IMR-90 (cell line): Measurements from ENCODE around the gene CYFIP1. TPM values are rescaled to one million over a fixed set of nuclear protein-coding genes. Genes with fewer than 3 reads are reported as not detected.

Experiments
- ATAC-seq: fragments of 200-7000 bp; cut with Tn5 transposase; 2 replicates; pipeline ENCODE4 v1.9.1; 2020; ENCODE audit warnings: low read depth, mild to moderate bottlenecking, moderate library complexity
- BruUV-seq: library from RNA; stranded (reverse); fragments of 400-500 nt; replicated peaks from 2 replicates; lab custom pipeline; 2021; lab: Mats Ljungman, UMichigan
- CTCF ChIA-PET: fragments of 300-600 bp; formaldehyde crosslinking; extraction: SDS; loops from one replicate; lab custom pipeline; 2021; ENCODE audit warnings: antibody characterized with exemption; lab: Yijun Ruan, JAX
- POLR2A ChIA-PET: fragments of 300-600 bp; sonication (Branson Sonifier 250); formaldehyde crosslinking; loops from one replicate; lab custom pipeline; 2022; ENCODE audit warnings: antibody characterized with exemption; ENCODE audit not compliant: unreplicated experiment; lab: Charles Lee
- DNase-seq: peaks from one replicate; pipeline ENCODE4 v3.0.0; 2013
- H2AFZ ChIP-seq: replicated peaks from 2 replicates; pipeline ENCODE3; 2013; ENCODE audit warnings: low read length, mild to moderate bottlenecking; ENCODE audit not compliant: poor library complexity
- H2AK5ac ChIP-seq: 2 replicates; pipeline ENCODE4 v1.6.1; 2013; ENCODE audit warnings: low read depth, low read length, inconsistent platforms
- H2AK9ac ChIP-seq: replicated peaks from 2 replicates; pipeline ENCODE3; 2013; ENCODE audit warnings: mild to moderate bottlenecking, low read depth, low read length, moderate library complexity; ENCODE audit not compliant: poor library complexity
- H2BK120ac ChIP-seq: 2 replicates; pipeline ENCODE4 v1.6.1; 2013; ENCODE audit warnings: low read depth, low read length, inconsistent platforms
- H2BK15ac ChIP-seq: 3 replicates; pipeline ENCODE4 v1.6.1; 2013; ENCODE audit warnings: low read depth, low read length, inconsistent platforms
- H2BK20ac ChIP-seq: 2 replicates; pipeline ENCODE4 v1.6.1; 2013; ENCODE audit warnings: low read depth, mild to moderate bottlenecking, inconsistent platforms, low read length, moderate library complexity
- H2BK5ac ChIP-seq: 2 replicates; pipeline ENCODE4 v1.6.1; 2013; ENCODE audit warnings: mild to moderate bottlenecking, low read depth, low read length, inconsistent platforms; ENCODE audit not compliant: poor library complexity, severe bottlenecking
- H3K14ac ChIP-seq: replicated peaks from 2 replicates; pipeline ENCODE4 v1.6.1; 2013; ENCODE audit warnings: low read depth, low read length, inconsistent platforms
- H3K18ac ChIP-seq: 2 replicates; pipeline ENCODE4 v1.6.1; 2013; ENCODE audit warnings: low read depth, low read length, control low read depth
- H3K23ac ChIP-seq: 2 replicates; pipeline ENCODE4 v1.6.1; 2013; ENCODE audit warnings: low read depth, low read length, inconsistent platforms
- H3K27ac ChIP-seq: 2 replicates; pipeline ENCODE4 v1.5.1; 2013; ENCODE audit warnings: mild to moderate bottlenecking, control low read depth, low read length; ENCODE audit not compliant: insufficient read depth
- H3K27me3 ChIP-seq: 2 replicates; pipeline ENCODE4 v1.6.1; 2013; ENCODE audit warnings: low read length; ENCODE audit not compliant: control insufficient read depth, insufficient read depth
- H3K36me3 ChIP-seq: 2 replicates; pipeline ENCODE4 v1.6.1; 2013; ENCODE audit warnings: low read length, mixed read lengths; ENCODE audit not compliant: control insufficient read depth, insufficient read depth
- H3K4ac ChIP-seq: 2 replicates; pipeline ENCODE4 v1.6.1; 2013; ENCODE audit warnings: low read depth, low read length, inconsistent platforms
- H3K4me1 ChIP-seq: 2 replicates; pipeline ENCODE4 v1.6.1; 2013; ENCODE audit warnings: low read length, mixed read lengths; ENCODE audit not compliant: control insufficient read depth, insufficient read depth
- H3K4me2 ChIP-seq: 2 replicates; pipeline ENCODE4 v1.6.1; 2013; ENCODE audit warnings: low read depth, mild to moderate bottlenecking, control low read depth, low read length, moderate library complexity
- H3K4me3 ChIP-seq: 2 replicates; pipeline ENCODE4 v1.5.1; 2013; ENCODE audit warnings: low read depth, mild to moderate bottlenecking, control low read depth, low read length, moderate library complexity; ENCODE audit not compliant: insufficient read depth
- H3K56ac ChIP-seq: 2 replicates; pipeline ENCODE4 v1.6.1; 2013; ENCODE audit warnings: low read length, inconsistent platforms; ENCODE audit not compliant: insufficient read depth; ENCODE audit errors: extremely low read depth
- H3K79me1 ChIP-seq, 2 experiments: 2 replicates each; pipeline ENCODE4 v1.6.1; 2013; ENCODE audit warnings: low read length in 2 of 2, inconsistent platforms in 1 of 2, low read depth in 1 of 2
- H3K9ac ChIP-seq: 2 replicates; pipeline ENCODE4 v1.6.1; 2013; ENCODE audit warnings: low read depth, low read length, control low read depth
- H3K9me1 ChIP-seq: 2 replicates; pipeline ENCODE4 v1.6.1; 2013; ENCODE audit warnings: low read length, inconsistent platforms; ENCODE audit not compliant: insufficient read depth
- H3K9me3 ChIP-seq: 2 replicates; pipeline ENCODE4 v1.6.1; 2013; ENCODE audit warnings: low read length; ENCODE audit not compliant: control insufficient read depth, insufficient read depth
- H4K20me1 ChIP-seq: 2 replicates; pipeline ENCODE4 v1.6.1; 2013; ENCODE audit warnings: low read length, inconsistent platforms; ENCODE audit not compliant: insufficient read depth
- H4K5ac ChIP-seq: 2 replicates; pipeline ENCODE4 v1.6.1; 2013; ENCODE audit warnings: mild to moderate bottlenecking, low read depth, low read length, control low read depth
- H4K8ac ChIP-seq, 2 experiments: 2 replicates each; pipeline ENCODE4 v1.6.1; 2013; ENCODE audit warnings: low read depth in 2 of 2, low read length in 2 of 2, control low read depth in 1 of 2, inconsistent platforms in 1 of 2
- H4K91ac ChIP-seq: 2 replicates; pipeline ENCODE4 v1.6.1; 2013; ENCODE audit warnings: low read depth, low read length, inconsistent platforms; ENCODE audit not compliant: insufficient read depth
- BHLHE40 ChIP-seq: fragments of 150-350 bp; IDR thresholded peaks from 2 replicates; pipeline ENCODE4 v1.6.1; 2016; ENCODE audit warnings: mild to moderate bottlenecking, low read depth, low read length
- CEBPB ChIP-seq: IDR thresholded peaks from 2 replicates; pipeline ENCODE4 v1.6.1; 2012; ENCODE audit warnings: low read depth, low read length, improper control_type of control experiment
- CHD1 ChIP-seq: IDR thresholded peaks from 2 replicates; pipeline ENCODE4 v1.6.1; 2012; ENCODE audit warnings: low read depth, low read length, improper control_type of control experiment
- CTCF ChIP-seq: conservative IDR thresholded peaks from 2 replicates; pipeline ENCODE4 v1.5.1; 2012; ENCODE audit warnings: mild to moderate bottlenecking, low read depth, low read length, improper control_type of control experiment
- ELK1 ChIP-seq: fragments of 150-350 bp; IDR thresholded peaks from 2 replicates; pipeline ENCODE4 v1.6.1; 2016; ENCODE audit warnings: low read depth, mild to moderate bottlenecking, low read length, moderate library complexity, borderline replicate concordance
- FOS ChIP-seq: fragments of 150-350 bp; IDR thresholded peaks from 2 replicates; pipeline ENCODE4 v1.6.1; 2016; ENCODE audit warnings: low read depth, low read length
- MAFK ChIP-seq: IDR thresholded peaks from 2 replicates; pipeline ENCODE4 v1.6.1; 2012; ENCODE audit warnings: low read depth, low read length, improper control_type of control experiment
- MAZ ChIP-seq: IDR thresholded peaks from 2 replicates; pipeline ENCODE4 v1.6.1; 2012; ENCODE audit warnings: low read depth, mild to moderate bottlenecking, low read length, improper control_type of control experiment, moderate library complexity, borderline replicate concordance
- MXI1 ChIP-seq: IDR thresholded peaks from 2 replicates; pipeline ENCODE4 v1.6.1; 2012; ENCODE audit warnings: low read depth, mild to moderate bottlenecking, low read length, moderate library complexity, borderline replicate concordance
- NFE2L2 ChIP-seq: fragments of 150-350 bp; IDR thresholded peaks from 2 replicates; pipeline ENCODE4 v1.6.1; 2016; ENCODE audit warnings: low read depth, mild to moderate bottlenecking, low read length
- POLR2A ChIP-seq: IDR thresholded peaks from 2 replicates; pipeline ENCODE4 v1.6.1; 2012; ENCODE audit warnings: mild to moderate bottlenecking, low read depth, low read length
- RAD21 ChIP-seq: IDR thresholded peaks from 2 replicates; pipeline ENCODE4 v1.6.1; 2012; ENCODE audit warnings: low read length, improper control_type of control experiment
- RCOR1 ChIP-seq: IDR thresholded peaks from 2 replicates; pipeline ENCODE4 v1.6.1; 2012; ENCODE audit warnings: mild to moderate bottlenecking, low read length, improper control_type of control experiment; ENCODE audit not compliant: insufficient replicate concordance
- RFX5 ChIP-seq: IDR thresholded peaks from 2 replicates; pipeline ENCODE4 v1.8.0; 2012; ENCODE audit warnings: low read depth, mild to moderate bottlenecking, low read length, moderate library complexity
- SMC3 ChIP-seq: fragments of 150-350 bp; IDR thresholded peaks from 2 replicates; pipeline ENCODE4 v1.6.1; 2016; ENCODE audit warnings: low read depth, mild to moderate bottlenecking, antibody characterized with exemption, low read length, moderate library complexity
- USF2 ChIP-seq: fragments of 150-350 bp; IDR thresholded peaks from 2 replicates; pipeline ENCODE4 v1.6.1; 2017; ENCODE audit warnings: mild to moderate bottlenecking, antibody characterized with exemption, low read length, low read depth
- WGBS, 2 experiments: methylation state at CpG; one replicate each; pipeline versions ENCODE4 v1.1.5 to v1.1.7; 2013; ENCODE audit warnings: missing lambda C conversion rate in 2 of 2; ENCODE audit not compliant: insufficient read length in 1 of 2; ENCODE audit errors: extremely low coverage in 2 of 2; 5-methylcytosine and 5-hydroxymethylcytosine counted together
- dilution Hi-C: fragments of 300-500 bp; cut with HindIII; formaldehyde crosslinking; loops from one replicate; pipeline ENCODE4 v1.14.3; 2018; ENCODE audit warnings: low sequenced_read_pairs; ENCODE audit not compliant: unreplicated experiment
- in situ Hi-C: fragments of 300-500 bp; cut with MboI; formaldehyde crosslinking; loops from 3 replicates; pipeline ENCODE4 v1.14.3; 2019; ENCODE audit warnings: low sequenced_read_pairs, inconsistent platforms, mixed read lengths
- intact Hi-C: fragments of 100-400 bp; cut with micrococcal nuclease; formaldehyde crosslinking; loops from 2 replicates; pipeline ENCODE4 v1.10.0; 2022
- polyA plus RNA-seq, 3 experiments: library from polyadenylated mRNA; depleted of rRNA; stranded (reverse); fragments of >200 nt; gene quantifications; 2 replicates each; pipeline ENCODE4 v1.2.3, GENCODE V29; 2012; ENCODE audit warnings: low replicate concordance in 1 of 3
- total RNA-seq: library from RNA; depleted of rRNA; stranded (reverse); fragments of >200 nt; gene quantifications from 2 replicates; pipeline ENCODE4 v1.2.3, GENCODE V29; 2012

CYFIP1 gene
- total and polyA plus RNA-seq, 2 of the 4 experiments (the other 2 are of a cell fraction) = 58.4 to 163 TPM

- Histone ChIP-seq H3K4me3 (no peak overlapping the region), H3K18ac (no peak overlapping the region), H3K9me3 (no peaks in the 10 kb centered on the region), H3K27ac (no peak overlapping the region), H3K27me3 (no peaks in the 10 kb centered on the region), H2AFZ (no peak overlapping the region), H2BK120ac (no peak overlapping the region), H3K14ac (no peak overlapping the region), H3K23ac (no peak overlapping the region), H2BK20ac (no peak overlapping the region), H3K4ac (no peak overlapping the region), H2BK15ac (no peak overlapping the region), H4K8ac (no peak overlapping the region), H3K4me2 (no peak overlapping the region), H4K5ac (no peak overlapping the region), H4K20me1 (peaks cover 16% of the 10 kb centered on the region), H3K36me3 (peaks cover 29% of the 10 kb centered on the region), H2BK5ac (no peak overlapping the region), H3K9ac (no peak overlapping the region), H4K91ac (no peak overlapping the region), H3K79me1 (peaks cover 9 to 27% of the 10 kb centered on the region in 2 experiments; a peak in 3 of 4 replicates), H3K4me1 (peaks cover 7% of the 10 kb centered on the region), H2AK5ac (no peak overlapping the region), H3K9me1 (peaks cover 13% of the 10 kb centered on the region), H2AK9ac (no peak overlapping the region), H3K56ac (no peak overlapping the region)
- in situ Hi-C loops (no loop called here), intact Hi-C loops (loop anchor here (5.0 kb wide), 1 partner anchor 48 kb away; the partner anchor contains the start of gene NIPA2), dilution Hi-C loops (no loop called here)
- POLR2A ChIA-PET = no interaction called here
- DNase-seq (no peak), ATAC-seq (no peak)
- CTCF ChIA-PET = no interaction called here
- BruUV-seq = no TSS peak
- 100% methylated on average over 2 of the region's 6 CpGs; no CpG with 5 or more reads in 1 of the 2 experiments for WGBS, 2 experiments
- TF ChIP-seq MAZ = no peak
- TF ChIP-seq CHD1 = no peak
- TF ChIP-seq SMC3 = no peak
- no peak for TF ChIP-seq CTCF
- TF ChIP-seq USF2 = no peak
- no peak for TF ChIP-seq FOS
- TF ChIP-seq ELK1 = no peak
- no peak for TF ChIP-seq RCOR1
- no peak for TF ChIP-seq POLR2A
- TF ChIP-seq RFX5 = no peak
- TF ChIP-seq MXI1 = no peak
- no peak for TF ChIP-seq BHLHE40
- no peak for TF ChIP-seq NFE2L2
- TF ChIP-seq MAFK = no peak
- TF ChIP-seq RAD21 = no peak
- no peak for TF ChIP-seq CEBPB
Observed at GRCh38 chr15:22885120-22885519, 95.0 kb downstream of the CYFIP1 start.
